IMR-90 (cell line): ENCODE measurements around the gene HSPG2. TPM values are rescaled to one million over a fixed set of nuclear protein-coding genes. Genes with fewer than 3 reads are reported as not detected.

Experiments
- ATAC-seq: fragments of 200-7000 bp; cut with Tn5 transposase; 2 replicates; pipeline ENCODE4 v1.9.1; 2020; ENCODE audit warnings: low read depth, mild to moderate bottlenecking, moderate library complexity
- BruUV-seq: library from RNA; stranded (reverse); fragments of 400-500 nt; replicated peaks from 2 replicates; lab custom pipeline; 2021; lab: Mats Ljungman, UMichigan
- CTCF ChIA-PET: fragments of 300-600 bp; formaldehyde crosslinking; extraction: SDS; loops from one replicate; lab custom pipeline; 2021; ENCODE audit warnings: antibody characterized with exemption; lab: Yijun Ruan, JAX
- POLR2A ChIA-PET: fragments of 300-600 bp; sonication (Branson Sonifier 250); formaldehyde crosslinking; loops from one replicate; lab custom pipeline; 2022; ENCODE audit warnings: antibody characterized with exemption; ENCODE audit not compliant: unreplicated experiment; lab: Charles Lee
- DNase-seq: peaks from one replicate; pipeline ENCODE4 v3.0.0; 2013
- H2AFZ ChIP-seq: replicated peaks from 2 replicates; pipeline ENCODE3; 2013; ENCODE audit warnings: low read length, mild to moderate bottlenecking; ENCODE audit not compliant: poor library complexity
- H2AK5ac ChIP-seq: 2 replicates; pipeline ENCODE4 v1.6.1; 2013; ENCODE audit warnings: low read depth, low read length, inconsistent platforms
- H2AK9ac ChIP-seq: replicated peaks from 2 replicates; pipeline ENCODE3; 2013; ENCODE audit warnings: mild to moderate bottlenecking, low read depth, low read length, moderate library complexity; ENCODE audit not compliant: poor library complexity
- H2BK120ac ChIP-seq: 2 replicates; pipeline ENCODE4 v1.6.1; 2013; ENCODE audit warnings: low read depth, low read length, inconsistent platforms
- H2BK15ac ChIP-seq: 3 replicates; pipeline ENCODE4 v1.6.1; 2013; ENCODE audit warnings: low read depth, low read length, inconsistent platforms
- H2BK20ac ChIP-seq: 2 replicates; pipeline ENCODE4 v1.6.1; 2013; ENCODE audit warnings: low read depth, mild to moderate bottlenecking, inconsistent platforms, low read length, moderate library complexity
- H2BK5ac ChIP-seq: 2 replicates; pipeline ENCODE4 v1.6.1; 2013; ENCODE audit warnings: mild to moderate bottlenecking, low read depth, low read length, inconsistent platforms; ENCODE audit not compliant: poor library complexity, severe bottlenecking
- H3K14ac ChIP-seq: replicated peaks from 2 replicates; pipeline ENCODE4 v1.6.1; 2013; ENCODE audit warnings: low read depth, low read length, inconsistent platforms
- H3K18ac ChIP-seq: 2 replicates; pipeline ENCODE4 v1.6.1; 2013; ENCODE audit warnings: low read depth, low read length, control low read depth
- H3K23ac ChIP-seq: 2 replicates; pipeline ENCODE4 v1.6.1; 2013; ENCODE audit warnings: low read depth, low read length, inconsistent platforms
- H3K27ac ChIP-seq: 2 replicates; pipeline ENCODE4 v1.5.1; 2013; ENCODE audit warnings: mild to moderate bottlenecking, control low read depth, low read length; ENCODE audit not compliant: insufficient read depth
- H3K27me3 ChIP-seq: 2 replicates; pipeline ENCODE4 v1.6.1; 2013; ENCODE audit warnings: low read length; ENCODE audit not compliant: control insufficient read depth, insufficient read depth
- H3K36me3 ChIP-seq: 2 replicates; pipeline ENCODE4 v1.6.1; 2013; ENCODE audit warnings: low read length, mixed read lengths; ENCODE audit not compliant: control insufficient read depth, insufficient read depth
- H3K4ac ChIP-seq: 2 replicates; pipeline ENCODE4 v1.6.1; 2013; ENCODE audit warnings: low read depth, low read length, inconsistent platforms
- H3K4me1 ChIP-seq: 2 replicates; pipeline ENCODE4 v1.6.1; 2013; ENCODE audit warnings: low read length, mixed read lengths; ENCODE audit not compliant: control insufficient read depth, insufficient read depth
- H3K4me2 ChIP-seq: 2 replicates; pipeline ENCODE4 v1.6.1; 2013; ENCODE audit warnings: low read depth, mild to moderate bottlenecking, control low read depth, low read length, moderate library complexity
- H3K4me3 ChIP-seq: 2 replicates; pipeline ENCODE4 v1.5.1; 2013; ENCODE audit warnings: low read depth, mild to moderate bottlenecking, control low read depth, low read length, moderate library complexity; ENCODE audit not compliant: insufficient read depth
- H3K56ac ChIP-seq: 2 replicates; pipeline ENCODE4 v1.6.1; 2013; ENCODE audit warnings: low read length, inconsistent platforms; ENCODE audit not compliant: insufficient read depth; ENCODE audit errors: extremely low read depth
- H3K79me1 ChIP-seq, 2 experiments: 2 replicates each; pipeline ENCODE4 v1.6.1; 2013; ENCODE audit warnings: low read length in 2 of 2, inconsistent platforms in 1 of 2, low read depth in 1 of 2
- H3K9ac ChIP-seq: 2 replicates; pipeline ENCODE4 v1.6.1; 2013; ENCODE audit warnings: low read depth, low read length, control low read depth
- H3K9me1 ChIP-seq: 2 replicates; pipeline ENCODE4 v1.6.1; 2013; ENCODE audit warnings: low read length, inconsistent platforms; ENCODE audit not compliant: insufficient read depth
- H3K9me3 ChIP-seq: 2 replicates; pipeline ENCODE4 v1.6.1; 2013; ENCODE audit warnings: low read length; ENCODE audit not compliant: control insufficient read depth, insufficient read depth
- H4K20me1 ChIP-seq: 2 replicates; pipeline ENCODE4 v1.6.1; 2013; ENCODE audit warnings: low read length, inconsistent platforms; ENCODE audit not compliant: insufficient read depth
- H4K5ac ChIP-seq: 2 replicates; pipeline ENCODE4 v1.6.1; 2013; ENCODE audit warnings: mild to moderate bottlenecking, low read depth, low read length, control low read depth
- H4K8ac ChIP-seq, 2 experiments: 2 replicates each; pipeline ENCODE4 v1.6.1; 2013; ENCODE audit warnings: low read depth in 2 of 2, low read length in 2 of 2, control low read depth in 1 of 2, inconsistent platforms in 1 of 2
- H4K91ac ChIP-seq: 2 replicates; pipeline ENCODE4 v1.6.1; 2013; ENCODE audit warnings: low read depth, low read length, inconsistent platforms; ENCODE audit not compliant: insufficient read depth
- CEBPB ChIP-seq: IDR thresholded peaks from 2 replicates; pipeline ENCODE4 v1.6.1; 2012; ENCODE audit warnings: low read depth, low read length, improper control_type of control experiment
- ELK1 ChIP-seq: fragments of 150-350 bp; IDR thresholded peaks from 2 replicates; pipeline ENCODE4 v1.6.1; 2016; ENCODE audit warnings: low read depth, mild to moderate bottlenecking, low read length, moderate library complexity, borderline replicate concordance
- FOS ChIP-seq: fragments of 150-350 bp; IDR thresholded peaks from 2 replicates; pipeline ENCODE4 v1.6.1; 2016; ENCODE audit warnings: low read depth, low read length
- MAFK ChIP-seq: IDR thresholded peaks from 2 replicates; pipeline ENCODE4 v1.6.1; 2012; ENCODE audit warnings: low read depth, low read length, improper control_type of control experiment
- MXI1 ChIP-seq: IDR thresholded peaks from 2 replicates; pipeline ENCODE4 v1.6.1; 2012; ENCODE audit warnings: low read depth, mild to moderate bottlenecking, low read length, moderate library complexity, borderline replicate concordance
- NFE2L2 ChIP-seq: fragments of 150-350 bp; IDR thresholded peaks from 2 replicates; pipeline ENCODE4 v1.6.1; 2016; ENCODE audit warnings: low read depth, mild to moderate bottlenecking, low read length
- POLR2A ChIP-seq: IDR thresholded peaks from 2 replicates; pipeline ENCODE4 v1.6.1; 2012; ENCODE audit warnings: mild to moderate bottlenecking, low read depth, low read length
- RCOR1 ChIP-seq: IDR thresholded peaks from 2 replicates; pipeline ENCODE4 v1.6.1; 2012; ENCODE audit warnings: mild to moderate bottlenecking, low read length, improper control_type of control experiment; ENCODE audit not compliant: insufficient replicate concordance
- RFX5 ChIP-seq: IDR thresholded peaks from 2 replicates; pipeline ENCODE4 v1.8.0; 2012; ENCODE audit warnings: low read depth, mild to moderate bottlenecking, low read length, moderate library complexity
- USF2 ChIP-seq: fragments of 150-350 bp; IDR thresholded peaks from 2 replicates; pipeline ENCODE4 v1.6.1; 2017; ENCODE audit warnings: mild to moderate bottlenecking, antibody characterized with exemption, low read length, low read depth
- WGBS, 2 experiments: methylation state at CpG; one replicate each; pipeline versions ENCODE4 v1.1.5 to v1.1.7; 2013; ENCODE audit warnings: missing lambda C conversion rate in 2 of 2; ENCODE audit not compliant: insufficient read length in 1 of 2; ENCODE audit errors: extremely low coverage in 2 of 2; 5-methylcytosine and 5-hydroxymethylcytosine counted together
- dilution Hi-C: fragments of 300-500 bp; cut with HindIII; formaldehyde crosslinking; loops from one replicate; pipeline ENCODE4 v1.14.3; 2018; ENCODE audit warnings: low sequenced_read_pairs; ENCODE audit not compliant: unreplicated experiment
- in situ Hi-C: fragments of 300-500 bp; cut with MboI; formaldehyde crosslinking; loops from 3 replicates; pipeline ENCODE4 v1.14.3; 2019; ENCODE audit warnings: low sequenced_read_pairs, inconsistent platforms, mixed read lengths
- intact Hi-C: fragments of 100-400 bp; cut with micrococcal nuclease; formaldehyde crosslinking; loops from 2 replicates; pipeline ENCODE4 v1.10.0; 2022
- polyA plus RNA-seq, 3 experiments: library from polyadenylated mRNA; depleted of rRNA; stranded (reverse); fragments of >200 nt; gene quantifications; 2 replicates each; pipeline ENCODE4 v1.2.3, GENCODE V29; 2012; ENCODE audit warnings: low replicate concordance in 1 of 3
- total RNA-seq: library from RNA; depleted of rRNA; stranded (reverse); fragments of >200 nt; gene quantifications from 2 replicates; pipeline ENCODE4 v1.2.3, GENCODE V29; 2012

The HSPG2 gene
- total and polyA plus RNA-seq, 2 of the 4 experiments (the other 2 are of a cell fraction), result 15.8 to 94.0 TPM

- Histone ChIP-seq H3K23ac (no peak overlapping the region; the same call in 1 of the 2 replicates), H4K91ac (no peak overlapping the region), H3K36me3 (no peaks in the 10 kb centered on the region), H3K14ac (no peak overlapping the region), H2AK5ac (no peak overlapping the region), H3K27ac (no peak overlapping the region), H3K4me2 (no peak overlapping the region), H3K56ac (no peak overlapping the region), H4K8ac (no peak overlapping the region), H3K4me1 (peaks cover 8% of the 10 kb centered on the region), H3K18ac (no peak overlapping the region), H2BK120ac (no peak overlapping the region), H3K4me3 (no peak overlapping the region), H2BK5ac (no peak overlapping the region), H3K9me3 (no peaks in the 10 kb centered on the region), H3K79me1 (no peaks in the 10 kb centered on the region), H3K9me1 (peaks cover 2% of the 10 kb centered on the region), H2BK15ac (no peak overlapping the region), H2AFZ (no peak overlapping the region), H3K27me3 (no peaks in the 10 kb centered on the region), H4K5ac (no peak overlapping the region), H3K4ac (no peak overlapping the region), H4K20me1 (no peaks in the 10 kb centered on the region), H3K9ac (no peak overlapping the region), H2AK9ac (no peak overlapping the region), H2BK20ac (no peak overlapping the region)
- dilution Hi-C loops, result no loop called here
- TF ChIP-seq FOS (no peak), POLR2A (no peak), NFE2L2 (no peak), CEBPB (no peak), USF2 (no peak), RCOR1 (no peak), MAFK (no peak), RFX5 (no peak), MXI1 (no peak), ELK1 (no peak)
- no peak for DNase-seq
- no peak for ATAC-seq
- ChIA-PET CTCF (no interaction called here), POLR2A (no interaction called here)
- in situ Hi-C loops, result loop anchor here (25.0 kb wide), 1 partner anchor 249 kb away; no protein-coding TSS in a partner anchor
- BruUV-seq, result no TSS peak
- WGBS, 2 experiments, result no CpG with 5 or more reads among the region's 2 CpGs
- intact Hi-C loops, result loop anchor here (5.0 to 10.0 kb wide), 2 partner anchors 44 to 257 kb away; no protein-coding TSS in a partner anchor
These were observed 24.2 kb upstream of the HSPG2 start for GRCh38 chr1:21961337-21961736.
